HG02588 (cell line): ENCODE measurements around the gene MRPL55.

ENCODE experiments used
- ATAC-seq: cut with Tn5 transposase; IDR thresholded peaks from one replicate; pipeline ENCODE4 v1.9.1; 2021; ENCODE audit warnings: mild to moderate bottlenecking, moderate library complexity; ENCODE audit not compliant: unreplicated experiment

Gene MRPL55

DNA sequence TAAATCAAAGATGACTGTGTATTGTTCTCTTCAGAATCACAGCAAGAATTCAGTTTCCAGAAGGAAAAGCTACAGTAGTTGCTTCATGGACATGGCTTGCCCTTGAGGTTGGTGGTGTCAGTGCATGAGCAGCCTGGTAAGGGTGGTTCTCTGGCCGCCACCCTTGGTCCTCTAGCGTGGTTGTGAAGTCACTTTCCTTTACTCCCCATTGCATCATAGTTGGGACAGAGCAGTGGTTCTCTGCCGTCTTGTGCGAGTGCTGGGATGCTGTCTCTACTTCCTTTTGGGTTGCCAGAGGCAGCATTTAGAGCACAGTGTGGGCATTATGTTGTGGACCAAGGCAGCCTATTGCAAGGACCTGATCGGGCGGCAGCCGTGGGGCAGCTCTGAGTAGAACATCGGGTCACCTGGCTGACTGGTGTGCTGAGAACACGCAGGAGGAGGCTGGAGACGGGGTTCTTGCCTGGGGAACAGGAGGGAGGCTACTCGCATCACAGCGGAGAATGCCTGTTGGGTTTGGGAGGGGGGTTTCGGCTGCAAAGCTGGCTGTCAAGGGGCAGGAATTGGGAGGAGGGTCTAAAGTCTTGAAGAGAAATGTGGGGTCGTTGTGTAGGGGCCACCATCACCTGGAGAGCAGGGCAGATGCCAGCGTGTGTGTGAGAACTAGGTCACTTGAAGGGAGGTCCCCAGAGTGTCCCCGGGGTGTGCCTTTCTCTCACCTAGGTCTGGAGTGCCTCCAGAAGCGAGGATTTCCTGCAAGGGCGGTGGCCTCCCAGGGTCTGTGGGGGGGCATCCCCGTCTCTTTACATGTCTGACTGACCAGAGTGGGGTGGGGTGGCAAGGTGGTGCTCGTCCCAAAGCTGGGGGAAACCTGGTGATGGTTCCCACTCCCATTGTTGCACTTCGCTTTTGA lies 20.3 kb downstream of the MRPL55 start:
- ATAC-seq, result no peak

DNA sequence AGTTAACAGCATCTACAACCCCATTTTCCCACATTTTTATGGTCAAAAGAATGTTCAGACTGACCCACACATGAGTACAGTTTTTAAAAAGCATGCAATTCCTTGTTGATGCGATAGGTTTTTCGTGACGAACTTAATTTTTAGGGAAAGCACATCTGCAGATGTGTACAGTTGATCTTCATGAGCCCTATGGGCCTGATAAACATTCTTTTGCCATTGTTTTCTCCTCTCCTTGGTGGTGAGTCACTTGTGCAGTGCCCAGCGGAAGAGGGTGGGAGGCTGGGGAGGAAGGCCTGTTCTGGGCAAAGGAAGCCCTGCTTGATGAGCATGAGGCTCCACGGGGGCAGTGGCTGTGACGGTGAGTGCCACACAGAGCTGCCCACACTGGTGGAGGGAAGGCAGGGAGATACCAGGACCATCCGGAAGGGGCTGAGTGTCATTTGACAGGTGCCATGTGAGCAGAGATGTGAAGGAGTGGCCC lies 21.3 kb downstream of the MRPL55 start:
- no peak for ATAC-seq

DNA sequence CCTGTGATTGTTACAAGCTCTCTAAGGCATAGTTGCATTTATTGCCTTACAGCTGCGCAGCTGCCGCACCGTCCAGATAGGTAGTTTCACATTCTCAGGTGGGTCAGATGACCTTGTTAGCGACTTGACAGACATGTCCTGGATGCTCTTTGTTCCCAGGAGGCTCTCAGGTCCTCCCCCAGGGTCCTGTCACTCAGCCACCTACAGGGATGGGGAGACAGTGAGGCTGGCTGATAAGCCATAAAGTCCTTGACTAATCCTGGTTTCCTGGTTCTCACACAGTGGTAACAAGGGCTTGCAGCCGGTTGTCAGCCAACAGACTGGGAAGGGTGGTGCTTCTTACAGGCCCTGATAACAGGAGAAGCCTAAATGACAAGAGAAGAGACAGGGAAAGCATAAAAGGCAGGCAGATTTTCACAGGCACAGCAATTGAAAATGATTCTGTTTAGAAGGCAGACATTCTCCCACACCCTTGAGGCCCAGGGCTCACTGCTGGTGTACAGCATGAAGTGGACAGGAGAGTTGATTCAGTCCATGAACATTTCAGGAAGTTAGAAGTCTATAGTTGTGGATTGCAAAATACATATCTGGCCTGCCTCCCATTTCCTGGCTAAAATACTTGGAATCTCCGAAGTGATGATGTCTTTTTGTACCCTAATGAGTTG lies 23.7 kb downstream of the MRPL55 start:
- no peak for ATAC-seq

DNA sequence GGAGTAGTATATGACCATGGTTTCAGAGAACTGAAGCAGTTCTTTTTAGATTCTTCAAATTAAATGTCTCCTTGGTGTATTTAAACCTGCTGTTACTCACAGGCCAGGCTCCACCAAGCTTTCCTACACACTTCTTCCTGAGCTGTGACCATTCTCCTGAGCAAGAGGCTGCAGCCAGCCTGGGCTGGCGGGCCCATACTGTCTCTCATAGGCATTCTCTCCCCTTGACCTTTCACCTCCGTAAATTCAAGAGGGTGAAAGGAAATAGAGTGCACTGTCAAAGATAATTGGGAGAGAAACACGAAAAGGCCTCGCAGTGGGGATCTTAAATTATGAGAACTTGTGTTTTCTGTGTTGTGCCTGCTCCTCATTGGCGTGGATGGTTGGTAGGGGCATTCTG lies 24.3 kb downstream of the MRPL55 start:
- ATAC-seq, result no peak

DNA sequence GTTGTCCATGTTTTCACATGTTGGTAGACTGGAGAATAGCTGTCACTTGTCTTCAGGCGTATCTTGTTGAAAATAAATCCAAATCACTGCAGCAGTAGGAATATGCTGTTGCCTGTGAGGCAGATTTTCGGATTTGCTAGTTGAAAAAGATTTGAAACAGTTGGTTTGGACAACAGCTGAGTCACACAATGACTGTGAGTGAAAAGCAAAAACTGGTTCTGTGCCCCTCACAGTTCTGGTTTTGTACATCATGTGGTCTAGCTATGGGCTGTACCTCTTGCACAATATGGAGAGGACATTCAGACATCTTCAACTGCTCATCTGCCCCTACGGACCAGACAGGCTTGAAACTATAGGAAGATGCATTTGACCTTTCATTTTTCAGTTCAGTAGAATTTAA lies 24.8 kb downstream of the MRPL55 start:
- no peak for ATAC-seq

DNA sequence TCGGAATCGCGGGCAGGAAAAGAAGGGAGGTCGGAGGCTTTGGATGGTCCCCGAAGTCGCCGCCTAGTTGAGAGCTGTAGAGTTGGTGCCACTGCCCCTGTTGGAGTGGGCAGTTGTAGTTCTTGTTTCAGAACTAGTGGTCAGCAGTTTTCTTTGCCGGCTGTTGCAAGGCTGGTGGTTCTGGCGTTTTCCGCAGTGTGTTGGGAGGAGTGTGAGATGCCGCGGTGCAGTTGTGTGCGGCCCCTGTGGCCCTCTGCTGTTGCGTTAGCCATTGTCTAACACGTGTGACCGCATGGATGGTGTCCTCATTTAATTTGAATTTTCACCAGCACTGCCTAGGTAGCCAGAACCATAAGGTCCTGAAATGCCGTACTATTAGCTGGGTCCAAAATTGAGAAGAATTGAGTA lies 25.2 kb downstream of the MRPL55 start:
- no peak for ATAC-seq

DNA sequence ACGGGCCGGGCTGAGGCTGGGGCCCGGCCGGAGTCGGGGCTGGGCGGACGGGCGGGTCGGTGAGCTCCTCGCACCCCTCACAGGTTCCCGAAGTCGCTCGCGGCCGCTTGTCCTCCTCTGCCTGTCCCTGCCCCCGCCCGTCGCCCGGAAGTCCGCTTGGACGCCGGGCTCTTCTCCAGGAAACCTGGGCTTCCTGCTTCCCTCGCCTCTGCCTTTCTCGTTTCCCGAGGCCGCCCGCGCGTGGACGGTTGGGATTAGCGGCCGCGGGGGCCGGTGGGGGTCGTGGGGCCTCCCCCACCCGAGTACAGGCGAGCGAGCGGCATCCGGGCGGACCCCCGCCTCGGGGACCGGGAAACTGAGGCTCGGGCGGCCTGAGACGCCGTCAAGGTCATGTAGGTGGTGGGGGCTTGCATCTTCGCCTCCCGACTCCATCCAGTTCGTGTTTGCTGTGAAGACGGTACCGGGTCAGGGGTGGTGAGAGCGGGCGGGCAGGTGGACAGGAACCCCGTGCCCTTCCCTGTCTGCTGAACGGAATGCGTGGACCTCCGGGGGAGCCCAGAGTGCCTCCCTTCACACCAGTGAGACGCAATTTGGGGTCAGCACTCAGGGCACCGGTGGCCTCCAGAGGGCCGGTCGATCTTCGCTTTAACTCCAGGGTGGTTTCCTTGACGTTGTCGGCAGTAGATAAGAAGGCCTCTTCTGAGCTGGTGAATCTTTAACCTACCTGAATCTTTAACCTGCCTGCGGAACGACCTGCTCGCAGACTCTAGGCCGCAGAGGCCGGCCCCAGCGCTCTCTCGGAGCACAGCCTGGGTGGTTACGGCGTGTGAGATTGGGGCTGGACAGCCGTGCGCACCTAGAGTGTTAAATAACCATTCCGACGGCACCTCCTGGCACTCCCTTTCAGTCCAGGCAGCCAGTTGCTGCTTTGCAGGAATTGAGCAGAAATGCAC lies 25.9 kb downstream of the MRPL55 start:
- ATAC-seq, result peak; percentile 23

DNA sequence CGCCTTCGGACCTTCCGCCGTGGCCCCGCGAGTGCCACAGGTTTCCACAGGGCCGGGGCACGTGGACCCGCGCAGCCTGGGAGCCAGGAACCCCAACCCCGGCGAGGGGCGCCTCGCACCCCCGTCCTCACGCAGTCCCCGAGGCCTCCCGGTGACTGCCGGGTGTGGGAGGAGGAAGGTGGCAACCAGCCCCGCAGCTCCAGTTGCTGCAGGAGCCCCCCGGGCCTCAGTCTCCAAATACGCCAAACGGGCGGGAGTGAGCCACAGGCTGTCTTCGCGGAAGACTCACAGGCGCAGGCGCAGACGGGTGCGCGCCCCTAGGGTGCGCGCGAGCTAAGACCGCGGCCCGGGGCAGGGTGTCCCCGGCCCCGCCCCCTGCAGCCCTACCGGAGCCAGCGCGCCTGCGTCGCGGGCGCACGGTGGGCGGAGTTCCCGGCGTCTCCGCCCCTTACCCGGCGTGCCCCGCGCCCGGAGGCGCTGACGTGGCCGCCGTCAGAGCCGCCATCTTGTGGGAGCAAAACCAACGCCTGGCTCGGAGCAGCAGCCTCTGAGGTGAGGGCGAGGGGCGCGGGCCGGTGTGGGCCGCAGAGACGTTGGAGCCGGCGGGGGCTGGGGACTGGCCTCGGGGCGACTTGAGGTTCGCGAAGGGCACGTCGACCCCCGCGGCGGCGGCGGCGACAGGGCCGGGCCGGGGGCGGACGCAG lies 26.7 kb downstream of the MRPL55 start, which contains the start of gene ARF1:
Gene ARF1, plus strand, starts transcription at position 495 of the 704 bp plus-strand sequence. CDS start 14,407 bp downstream, outside the sequence.
- peak; percentile 75 for ATAC-seq

DNA sequence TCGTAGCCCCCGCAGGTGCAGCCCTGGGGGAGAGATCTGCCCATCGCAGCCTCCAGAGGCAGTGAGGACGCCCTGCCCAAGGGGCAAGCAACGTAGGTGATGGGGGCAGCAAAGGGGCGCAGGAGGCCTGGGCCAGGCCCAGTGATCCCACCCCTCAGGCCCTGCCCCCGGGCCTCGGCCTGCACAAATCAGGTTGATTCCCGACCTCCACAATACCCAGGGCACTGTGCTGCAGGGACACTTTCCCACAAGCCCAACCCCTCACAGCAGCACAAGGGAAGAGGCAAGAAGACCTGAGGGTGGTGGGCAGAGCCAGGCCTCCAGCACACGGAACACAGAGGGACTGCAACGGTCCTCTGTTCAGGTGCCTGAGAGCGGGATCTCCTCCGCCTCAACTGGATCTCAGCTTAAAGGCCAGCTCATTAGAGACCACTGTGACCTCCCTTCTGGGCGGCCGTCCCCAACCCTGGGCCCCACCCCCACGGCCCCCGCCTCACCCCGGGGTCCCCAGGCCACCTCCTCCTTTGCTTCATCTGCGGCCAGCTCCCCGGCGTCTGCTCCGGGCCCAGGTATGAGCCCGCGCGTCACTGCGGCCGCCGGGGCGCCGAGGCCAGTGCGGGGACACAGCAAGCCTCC lies 27.4 kb downstream of the MRPL55 start:
- peak; percentile 7 for ATAC-seq

DNA sequence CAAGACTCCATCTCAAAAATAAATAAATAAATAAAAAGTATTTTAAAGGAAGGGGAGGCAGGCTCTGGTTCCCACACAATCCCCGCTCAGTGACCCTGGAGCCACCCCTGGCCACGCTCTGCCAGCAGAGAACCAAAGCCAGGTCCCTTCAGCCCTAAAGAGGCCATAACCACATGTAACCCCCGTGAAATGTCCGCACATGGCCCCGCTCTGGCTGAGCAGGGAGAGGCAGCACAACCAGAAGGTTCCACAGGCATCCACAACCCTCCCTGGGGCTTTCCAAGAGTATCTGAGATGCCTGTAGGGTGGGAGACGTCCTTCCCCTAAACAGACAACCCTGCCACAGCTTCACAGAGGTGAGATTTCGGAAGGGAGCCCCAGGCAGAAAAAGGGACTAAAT lies 28.0 kb downstream of the MRPL55 start:
- ATAC-seq, result no peak

DNA sequence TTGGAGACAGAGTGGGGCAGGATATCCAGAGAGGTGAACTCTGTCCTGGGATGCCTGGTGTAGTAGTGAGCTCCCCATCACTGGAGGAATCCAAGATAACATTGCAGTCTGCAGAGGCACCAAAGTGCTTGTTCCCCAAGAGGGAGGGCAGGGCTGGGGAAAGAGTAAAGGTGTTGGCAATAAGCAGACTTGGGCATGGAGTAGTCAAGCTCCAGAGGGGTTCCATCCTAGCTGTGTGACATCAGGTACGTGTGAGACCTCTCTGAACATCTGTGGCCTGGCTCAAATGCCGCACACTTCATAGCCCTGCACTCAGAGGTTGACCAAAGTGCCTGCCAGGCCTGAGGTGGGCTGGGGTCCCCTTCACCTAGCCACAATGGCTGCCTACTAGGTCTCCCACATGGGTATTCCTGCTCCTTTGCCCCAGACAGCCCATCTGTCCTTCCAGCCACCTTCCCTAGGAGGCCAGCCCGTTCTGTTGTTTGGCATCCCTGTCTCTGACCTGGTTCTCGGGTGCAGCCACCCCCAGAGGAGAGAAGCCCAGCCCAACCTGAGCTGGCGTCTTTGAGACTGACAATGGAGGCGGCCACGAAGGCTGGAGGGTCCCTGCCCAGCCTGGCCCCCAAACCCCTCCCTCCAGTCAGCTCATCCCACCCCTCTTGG lies 29.4 kb downstream of the MRPL55 start:
- no peak for ATAC-seq

DNA sequence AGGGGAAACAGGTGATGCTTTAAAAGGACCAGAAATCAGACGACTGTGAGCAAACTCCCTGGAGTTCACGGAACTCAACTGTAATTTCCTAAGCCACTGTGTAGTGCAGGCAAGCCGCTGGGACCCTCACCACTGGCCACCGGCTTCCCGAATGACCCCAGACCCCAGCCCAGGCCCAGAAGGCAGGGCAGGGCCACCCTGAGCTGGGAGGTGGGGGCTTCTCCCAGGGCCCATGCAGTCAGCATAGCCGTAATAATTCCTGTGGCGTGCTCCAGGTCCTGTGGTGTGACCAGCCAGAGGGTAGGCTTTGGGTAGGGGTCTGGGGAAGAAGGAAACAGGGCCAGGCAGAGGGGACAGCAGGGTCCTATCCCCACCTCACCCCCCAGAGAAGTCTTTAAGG lies 30.1 kb downstream of the MRPL55 start:
- no peak for ATAC-seq

DNA sequence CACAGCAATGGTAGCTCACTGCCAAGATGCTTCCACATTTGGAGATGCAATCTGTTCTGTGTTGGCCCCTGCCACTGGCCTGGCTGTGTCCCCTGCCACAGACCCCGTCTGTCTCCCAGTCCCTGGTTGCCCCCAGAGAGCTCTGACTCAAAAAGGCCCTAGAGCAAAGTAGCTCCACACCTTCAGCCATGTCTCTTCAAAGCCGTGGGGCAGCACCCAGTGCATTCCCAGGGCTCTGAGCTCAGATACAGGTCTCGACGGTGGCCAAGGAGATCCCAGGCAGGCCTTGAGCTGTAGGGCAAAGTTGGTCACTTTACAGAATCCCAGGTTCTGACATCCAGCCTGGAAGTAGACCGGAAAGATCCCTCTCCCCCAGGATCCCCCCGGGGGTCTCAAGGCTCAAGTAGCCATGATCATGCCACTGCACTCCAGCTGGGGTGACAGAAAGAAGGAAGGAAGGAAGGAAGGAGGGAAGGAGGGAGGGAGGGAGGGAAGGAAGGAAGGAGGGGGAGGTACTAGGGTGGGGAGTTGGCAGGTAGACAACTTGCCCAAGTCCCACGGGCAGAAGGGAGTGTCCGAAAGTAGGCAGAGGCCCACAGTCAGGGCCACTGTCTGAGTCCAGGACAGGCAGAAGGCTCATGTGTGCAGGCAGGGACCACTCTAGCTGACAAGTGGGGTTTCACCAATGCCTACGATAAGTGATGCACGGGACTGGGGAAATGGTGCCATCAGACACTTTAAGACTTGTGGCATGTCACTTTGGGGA lies 31.4 kb downstream of the MRPL55 start:
- ATAC-seq, result no peak

DNA sequence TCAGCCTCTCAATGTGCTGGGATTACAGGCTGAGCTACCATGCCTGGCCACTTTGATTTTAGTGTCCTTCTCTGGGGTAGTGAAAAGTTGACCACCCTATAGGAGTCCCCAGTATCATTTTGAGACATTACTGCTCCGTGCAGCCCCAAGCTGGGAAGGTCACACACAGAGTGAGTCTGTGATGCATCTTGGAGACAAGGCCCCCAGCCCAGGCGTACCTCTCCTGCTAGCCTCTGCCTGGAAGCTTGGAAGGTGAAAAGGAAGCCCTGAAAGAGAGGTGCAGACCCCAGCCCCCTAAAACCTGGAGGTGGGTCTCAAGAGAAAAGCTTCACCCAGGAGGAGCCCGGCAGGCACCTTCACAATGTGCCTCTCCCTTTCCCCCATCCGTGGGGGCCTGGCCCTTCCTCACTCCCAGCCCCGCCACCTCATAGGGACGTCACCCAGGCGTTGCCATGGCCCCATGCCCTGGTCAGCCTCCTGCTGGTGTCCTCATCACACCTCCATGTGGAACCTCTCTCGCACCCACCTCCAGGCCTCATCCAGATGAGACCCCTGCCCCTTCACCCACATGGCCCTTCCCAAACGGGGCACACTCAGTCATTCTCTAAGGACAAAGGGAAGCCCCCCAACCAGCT lies 32.2 kb downstream of the MRPL55 start:
- no peak for ATAC-seq

DNA sequence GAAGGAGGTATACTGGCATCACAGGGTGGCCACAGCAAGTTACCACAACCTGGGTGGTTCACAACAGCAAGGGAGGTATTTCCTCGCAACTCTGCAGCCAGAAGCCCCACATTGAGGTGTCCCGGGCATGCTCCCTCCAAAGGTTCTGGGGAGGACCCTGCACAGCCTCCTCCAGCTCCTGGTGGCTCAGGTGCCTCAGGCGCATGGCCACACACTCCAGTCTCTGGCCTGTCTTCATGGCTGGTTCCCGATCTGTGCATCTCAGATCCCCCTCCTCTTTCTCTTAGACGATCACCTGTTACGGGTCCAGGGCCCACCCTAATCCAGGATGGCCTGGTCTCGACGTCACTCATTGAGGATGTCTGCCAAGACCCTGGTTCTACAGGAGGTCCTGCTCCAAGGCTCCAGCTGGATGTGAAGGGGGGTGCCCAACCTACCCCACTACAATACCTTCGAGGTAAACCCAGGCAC lies 33.3 kb downstream of the MRPL55 start:
- no peak for ATAC-seq

DNA sequence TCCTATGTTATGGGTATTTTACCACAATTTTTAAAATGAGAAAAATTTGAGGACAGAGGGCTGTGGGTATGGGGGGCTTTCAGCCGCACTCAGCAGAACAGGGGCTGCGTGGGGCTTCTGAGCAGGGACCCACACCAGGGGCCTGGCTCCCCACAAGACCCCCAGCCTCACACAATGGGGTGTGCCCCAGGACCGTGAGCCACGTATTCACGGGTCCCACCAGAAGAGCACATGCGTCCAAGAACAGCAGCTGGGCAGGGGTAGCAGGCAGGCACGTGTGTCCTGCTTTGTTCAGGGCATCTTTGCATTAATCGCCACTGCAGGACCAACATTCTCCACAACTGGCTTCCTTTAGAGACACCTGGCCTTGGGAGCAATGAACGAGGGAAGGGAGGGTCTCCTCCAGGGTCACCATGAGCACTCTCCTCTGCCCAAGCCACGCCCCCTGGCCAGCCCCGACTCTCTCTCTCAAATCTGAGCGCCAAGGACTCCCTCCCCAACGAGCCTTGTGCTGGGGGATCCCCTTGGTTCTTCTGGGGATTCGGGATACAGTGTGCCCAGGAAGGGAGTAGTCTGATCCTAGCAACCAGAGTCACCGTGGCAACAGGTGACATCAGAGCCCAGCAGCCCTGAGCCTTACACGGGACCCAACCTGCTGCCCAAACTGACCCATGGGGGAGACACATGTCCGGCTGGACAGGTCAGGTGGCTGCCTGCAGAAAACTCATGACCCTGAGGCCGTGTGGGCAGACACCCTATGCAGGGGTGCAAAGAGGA lies 34.0 kb downstream of the MRPL55 start:
- ATAC-seq, result no peak

DNA sequence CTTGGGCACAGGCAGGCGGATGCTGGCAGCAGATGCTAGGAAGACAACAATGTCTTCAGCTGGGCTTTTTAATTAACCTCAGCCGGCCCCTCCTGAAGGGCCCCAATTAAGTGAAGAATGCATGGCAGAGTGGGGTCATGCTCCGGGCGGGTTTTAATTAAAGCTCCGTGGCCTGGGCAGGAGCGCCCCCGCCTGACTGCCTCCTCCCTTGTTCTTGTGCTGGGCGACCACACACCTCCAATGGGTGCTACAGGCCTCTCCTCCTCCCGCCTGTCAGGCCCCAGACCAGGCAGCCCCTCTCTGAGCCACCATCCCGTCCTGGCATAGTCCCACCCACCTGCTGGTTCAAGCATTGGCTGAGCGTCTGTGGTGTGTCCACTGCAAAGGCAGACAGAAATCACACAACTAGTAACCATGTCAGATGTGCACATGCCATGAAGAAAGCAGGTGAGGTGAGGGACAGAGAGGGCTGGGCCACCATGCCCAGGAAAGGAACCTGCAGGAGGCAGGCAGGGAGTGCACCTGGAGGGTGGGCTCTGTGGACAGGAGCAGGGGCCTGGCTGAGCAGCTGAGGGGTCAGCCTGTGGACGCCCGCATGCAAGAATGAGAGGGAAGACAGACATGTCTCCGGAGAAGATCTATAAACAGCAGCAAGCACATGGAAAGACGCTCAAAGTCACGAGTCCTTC lies 35.1 kb downstream of the MRPL55 start:
- no peak for ATAC-seq
